GM19467 (cell line): ENCODE data around the gene CCSER2.

Source experiments
- ATAC-seq: cut with Tn5 transposase; IDR thresholded peaks from one replicate; pipeline ENCODE4 v1.9.1; 2021; ENCODE audit warnings: mild to moderate bottlenecking, moderate library complexity; ENCODE audit not compliant: unreplicated experiment

Gene CCSER2

GRCh38 chr10:84541289-84541637 is 212.9 kb downstream of the CCSER2 start:
- ATAC-seq: no peak

- ATAC-seq: no peak
Measured at GRCh38 chr10:84542522-84543490, 214.4 kb downstream of the CCSER2 start.

- ATAC-seq: no peak
Measured at GRCh38 chr10:84543948-84544347, 215.6 kb downstream of the CCSER2 start.

DNA sequence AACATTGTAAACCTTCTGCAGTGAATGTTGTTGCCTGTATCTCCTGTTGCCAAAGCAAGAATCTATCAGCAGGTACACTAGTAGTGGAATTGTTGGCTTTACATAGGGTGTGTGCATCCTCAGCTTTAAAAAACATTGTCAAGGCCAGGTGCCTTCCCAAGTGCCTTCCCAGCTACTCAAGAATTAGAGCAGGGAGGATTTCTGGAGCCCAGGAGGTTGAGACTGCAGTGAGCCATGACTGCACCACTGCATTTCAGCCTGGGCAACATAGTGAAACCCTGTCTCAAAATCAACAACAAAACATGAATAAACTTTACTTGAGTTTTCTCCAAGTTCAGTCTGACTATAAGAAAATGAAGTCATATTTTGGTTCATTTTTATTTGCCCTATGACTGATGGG is 217.3 kb downstream of the CCSER2 start:
- no peak for ATAC-seq

DNA sequence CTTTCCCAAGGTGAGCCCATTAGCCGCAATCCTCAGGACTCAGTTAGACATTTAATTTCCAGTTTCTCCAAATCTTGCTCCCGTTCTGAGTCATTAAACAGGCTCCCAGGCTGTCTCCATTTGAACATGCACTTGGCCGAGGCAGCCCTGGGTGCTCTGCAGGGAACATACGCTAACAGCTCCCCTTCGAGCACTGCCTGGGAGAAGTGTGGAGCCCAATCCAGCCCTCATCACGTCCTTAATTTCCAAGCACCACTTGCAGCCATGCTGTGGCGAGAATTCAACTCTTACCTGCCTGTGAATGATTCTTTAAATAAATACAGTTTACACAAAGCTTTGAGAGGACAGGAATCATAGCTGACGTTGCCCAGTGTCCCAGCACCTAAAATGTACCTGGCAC is 218.2 kb downstream of the CCSER2 start:
- no peak for ATAC-seq

- no peak for ATAC-seq
Measured at GRCh38 chr10:84547616-84548015, 219.2 kb downstream of the CCSER2 start.

DNA sequence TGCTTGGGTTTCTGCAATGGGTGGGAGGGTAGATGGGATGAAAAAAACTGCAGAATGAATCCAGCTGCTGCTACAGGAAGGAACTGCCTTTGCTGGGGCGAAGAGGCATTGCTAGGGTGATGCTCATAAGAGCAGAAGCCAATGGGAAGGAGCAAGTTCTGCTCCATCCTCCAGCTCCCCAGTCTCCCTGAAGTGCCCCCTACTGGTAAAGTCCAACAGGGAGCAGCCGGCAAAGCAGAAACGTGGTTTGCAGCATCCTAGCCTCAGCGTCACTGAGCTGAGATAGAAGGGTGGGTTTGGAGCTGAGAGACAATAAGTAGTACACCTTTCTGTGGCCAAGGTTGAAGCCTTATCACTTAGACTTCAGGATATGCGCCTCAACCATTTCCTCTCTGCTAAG is 220.5 kb downstream of the CCSER2 start:
- no peak for ATAC-seq

DNA sequence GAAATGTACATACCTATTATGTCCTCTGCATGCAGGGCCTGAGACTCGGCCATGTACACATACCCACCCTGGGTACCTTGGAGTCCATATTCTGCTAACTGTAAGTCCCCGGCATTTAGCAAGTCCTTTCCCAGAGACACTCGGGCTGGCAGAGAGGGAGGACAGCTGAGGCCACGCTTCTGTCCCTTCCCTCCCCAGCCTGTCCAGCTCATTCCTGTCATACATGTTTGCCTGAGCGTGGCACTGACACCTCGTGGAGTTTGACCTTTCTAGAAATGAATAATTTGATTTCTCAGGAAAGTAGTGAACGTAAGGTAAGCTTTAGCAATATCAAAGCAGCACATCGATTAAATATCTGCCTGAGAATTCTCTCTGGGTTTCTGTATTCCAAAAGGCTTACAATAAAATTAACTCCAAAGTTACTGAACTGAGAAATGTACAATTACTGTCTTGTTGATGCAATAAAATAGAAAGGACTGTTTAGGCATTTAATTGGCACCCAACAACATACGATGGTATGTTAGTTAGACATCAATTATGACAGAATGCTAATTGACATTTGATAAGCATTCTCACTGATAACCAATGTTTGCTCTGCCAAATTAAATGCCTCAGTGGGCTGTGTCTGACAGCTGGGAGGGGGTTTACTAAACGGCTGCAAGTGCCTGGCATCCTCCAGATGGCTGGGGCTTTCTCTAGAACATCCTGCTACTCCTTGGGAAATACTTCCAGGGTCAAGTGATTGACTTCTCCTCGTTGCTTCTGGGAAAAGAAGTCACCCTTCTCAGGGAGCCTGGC is 221.2 kb downstream of the CCSER2 start:
- no peak for ATAC-seq

DNA sequence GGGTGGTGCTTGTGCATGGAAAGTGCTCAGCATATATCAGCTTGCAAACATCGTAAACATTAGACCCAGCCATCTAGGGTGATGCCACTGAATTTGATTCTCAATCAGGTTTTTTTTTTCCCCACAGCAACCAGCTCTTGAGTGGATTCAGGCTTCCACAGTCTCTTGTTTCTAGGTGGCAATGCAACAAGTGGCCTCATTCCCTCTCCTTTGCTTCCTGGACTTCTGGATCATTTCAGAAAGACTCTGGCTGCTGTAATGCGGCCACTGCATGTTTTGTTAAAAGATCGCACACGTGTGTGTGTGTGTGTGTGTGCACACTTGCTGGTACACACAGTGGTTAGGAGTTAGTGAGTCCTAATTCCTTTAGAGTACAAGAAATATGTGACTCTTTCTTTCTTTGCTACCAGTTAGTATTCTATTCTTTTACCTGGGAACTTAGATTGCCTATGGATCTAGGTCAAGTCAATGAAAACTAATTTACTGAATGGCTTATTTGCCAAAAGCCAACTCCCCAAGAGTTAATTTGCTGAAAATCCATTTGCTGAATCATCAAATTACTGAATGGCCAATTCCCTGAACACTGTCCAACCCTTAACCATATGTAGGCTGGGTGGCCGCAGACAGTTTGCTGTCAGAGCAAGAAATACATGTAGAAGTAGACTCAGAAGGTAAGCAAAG is 222.5 kb downstream of the CCSER2 start:
- no peak for ATAC-seq

GRCh38 chr10:84551437-84552120 is 223.2 kb downstream of the CCSER2 start:
- ATAC-seq: peak; percentile 59

- ATAC-seq: no peak
Measured at GRCh38 chr10:84552478-84552877, 224.1 kb downstream of the CCSER2 start.

DNA sequence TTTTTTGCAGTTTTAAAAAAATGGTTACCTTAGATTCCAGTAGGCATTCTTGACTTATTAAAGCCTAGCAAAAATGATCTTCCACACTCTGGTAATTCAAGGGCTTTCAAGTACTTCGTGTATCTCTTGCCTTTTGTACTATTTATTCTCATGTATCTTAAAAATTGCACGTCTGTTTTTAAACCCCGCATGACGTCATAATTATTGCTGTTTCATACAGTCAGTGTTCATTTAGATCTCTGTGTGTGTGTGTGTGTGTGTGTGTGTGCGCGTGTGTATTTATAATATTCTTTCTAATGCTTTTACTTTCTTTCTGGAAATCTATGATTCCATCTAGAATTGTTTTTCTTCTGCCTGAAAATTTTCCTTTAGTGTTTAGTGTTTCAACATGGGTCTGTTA is 234.2 kb downstream of the CCSER2 start:
- ATAC-seq: no peak

DNA sequence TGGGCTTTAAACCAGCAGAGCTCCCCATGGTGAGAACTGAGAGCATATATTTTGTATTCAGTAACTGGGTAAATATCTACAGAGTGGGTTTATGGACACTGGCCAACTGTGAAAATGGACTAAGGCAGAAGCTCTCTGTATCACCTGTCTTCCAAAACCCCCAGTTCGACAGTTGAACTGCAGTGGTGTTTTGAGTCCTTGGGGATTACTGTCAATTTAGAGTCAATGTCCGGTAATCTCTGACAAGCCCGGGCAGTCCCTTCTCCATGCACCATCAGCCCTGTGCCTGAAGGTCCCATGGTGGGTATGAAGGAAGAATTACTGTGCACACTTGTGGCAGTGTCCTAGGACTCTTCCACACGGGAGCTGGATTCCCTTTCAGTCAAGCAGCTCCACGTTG is 235.0 kb downstream of the CCSER2 start:
- peak; percentile 73 for ATAC-seq

DNA sequence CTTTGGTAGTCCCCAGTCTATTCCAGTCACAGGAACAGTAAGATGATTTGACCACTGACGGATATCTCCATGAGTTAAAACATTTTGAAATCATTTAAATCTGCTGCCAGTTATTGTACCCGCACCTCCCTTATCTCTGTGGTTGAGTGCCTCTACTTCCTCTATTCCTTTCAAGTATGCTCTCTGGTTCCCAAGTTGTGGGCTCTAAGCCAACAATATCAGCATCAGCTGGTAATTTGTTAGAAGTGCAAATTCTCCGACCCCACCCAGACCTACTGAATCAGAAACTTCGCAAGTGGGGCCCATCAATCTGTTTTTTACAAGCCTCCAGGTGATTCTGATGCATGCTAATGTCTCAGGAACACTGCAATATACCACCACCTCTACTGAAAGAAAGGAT is 235.5 kb downstream of the CCSER2 start:
- ATAC-seq: peak; percentile 49

- no peak for ATAC-seq
Measured at GRCh38 chr10:84565881-84566582, 237.6 kb downstream of the CCSER2 start.

DNA sequence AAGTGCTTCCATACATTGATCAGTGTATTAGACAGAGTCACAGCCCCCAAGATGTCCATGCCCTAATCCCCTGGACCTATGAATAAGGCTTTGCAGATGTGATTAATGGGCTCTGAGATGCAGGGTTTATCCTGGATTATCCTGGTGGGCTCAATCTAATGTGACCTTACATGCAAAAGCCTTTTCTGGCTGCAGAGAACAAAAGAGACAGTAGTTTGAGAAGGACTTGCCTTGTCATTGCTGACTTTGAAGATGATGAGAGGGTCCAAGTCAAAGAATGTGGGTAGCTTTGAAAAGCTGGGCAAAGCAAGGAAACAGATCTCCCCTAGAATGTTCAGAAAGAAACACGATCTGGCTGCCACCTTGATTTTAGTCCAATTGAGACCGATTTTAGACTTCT is 238.7 kb downstream of the CCSER2 start:
- ATAC-seq: no peak
